Immature natural killer cell (primary cell): Measurements from ENCODE around the gene CCR5. TPM values are rescaled to one million over a fixed set of nuclear protein-coding genes. Genes with fewer than 3 reads are reported as not detected.
A peak's percentile ranks its signal among the peaks of the same experiment; 100 is the strongest.
"Not testable (repeated sequence)": the region's sequence is repeated elsewhere in the genome, so short reads cannot be mapped to it uniquely, and the experiment has no call there.

Experiments used
- DNase-seq, 3 donors: peaks; one replicate each; pipeline ENCODE4 v3.0.0; 2022; ENCODE audit warnings: mixed read lengths in 1 of 3
- H3K27ac Mint-ChIP-seq, 6 donors: one replicate each; pipeline ENCODE4 v1.8.0; 2020; ENCODE audit warnings: mixed read lengths in 6 of 6, mild to moderate bottlenecking in 5 of 6, inconsistent platforms in 4 of 6, moderate library complexity in 3 of 6
- H3K27me3 Mint-ChIP-seq, 3 donors: one replicate each; pipeline ENCODE4 v1.8.0; 2020 to 2021; ENCODE audit warnings: low read depth in 3 of 3, mild to moderate bottlenecking in 3 of 3, mixed read lengths in 3 of 3, moderate library complexity in 3 of 3, inconsistent platforms in 1 of 3
- H3K36me3 Mint-ChIP-seq, 3 donors: one replicate each; pipeline ENCODE4 v1.8.0; 2020; ENCODE audit warnings: mixed read lengths in 3 of 3, inconsistent platforms in 2 of 3, mild to moderate bottlenecking in 2 of 3
- H3K4me1 Mint-ChIP-seq, 2 donors: one replicate each; pipeline ENCODE4 v1.8.0; 2020; ENCODE audit warnings: inconsistent platforms in 2 of 2, mild to moderate bottlenecking in 2 of 2, mixed read lengths in 2 of 2, moderate library complexity in 1 of 2
- H3K4me3 Mint-ChIP-seq, 5 donors: one replicate each; pipeline ENCODE4 v1.8.0; 2020; ENCODE audit warnings: mild to moderate bottlenecking in 5 of 5, mixed read lengths in 5 of 5, inconsistent platforms in 3 of 5, moderate library complexity in 3 of 5
- H3K9me3 Mint-ChIP-seq, 6 donors: one replicate each; pipeline ENCODE4 v1.8.0; 2020; ENCODE audit warnings: mild to moderate bottlenecking in 6 of 6, mixed read lengths in 6 of 6, inconsistent platforms in 4 of 6, moderate library complexity in 3 of 6
- polyA plus RNA-seq, 3 donors: library from polyadenylated mRNA; unstranded; fragments of 300-500 nt; fragmentation: Illumina TruSeq; gene quantifications; one replicate each; pipeline ENCODE4 v1.2.3, GENCODE V29; 2021

Gene CCR5
- polyA plus RNA-seq, result 1 to 10 TPM in 2 of 3 donors, not detected in 1; 1.4 to 4.2 TPM

DNA sequence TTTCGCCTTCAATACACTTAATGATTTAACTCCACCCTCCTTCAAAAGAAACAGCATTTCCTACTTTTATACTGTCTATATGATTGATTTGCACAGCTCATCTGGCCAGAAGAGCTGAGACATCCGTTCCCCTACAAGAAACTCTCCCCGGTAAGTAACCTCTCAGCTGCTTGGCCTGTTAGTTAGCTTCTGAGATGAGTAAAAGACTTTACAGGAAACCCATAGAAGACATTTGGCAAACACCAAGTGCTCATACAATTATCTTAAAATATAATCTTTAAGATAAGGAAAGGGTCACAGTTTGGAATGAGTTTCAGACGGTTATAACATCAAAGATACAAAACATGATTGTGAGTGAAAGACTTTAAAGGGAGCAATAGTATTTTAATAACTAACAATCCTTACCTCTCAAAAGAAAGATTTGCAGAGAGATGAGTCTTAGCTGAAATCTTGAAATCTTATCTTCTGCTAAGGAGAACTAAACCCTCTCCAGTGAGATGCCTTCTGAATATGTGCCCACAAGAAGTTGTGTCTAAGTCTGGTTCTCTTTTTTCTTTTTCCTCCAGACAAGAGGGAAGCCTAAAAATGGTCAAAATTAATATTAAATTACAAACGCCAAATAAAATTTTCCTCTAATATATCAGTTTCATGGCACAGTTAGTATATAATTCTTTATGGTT lies at the start of gene CCR5:
Gene CCR5, plus strand, starts transcription at position 108 of the 680 bp plus-strand sequence. CDS start 1,957 bp downstream, outside the sequence.
- H3K27ac Mint-ChIP-seq, result peak within 1 kb of the TSS; percentile 47 to 94 (median 86)
- H3K27me3 Mint-ChIP-seq, result peaks cover 2 to 7% (median 5%) of the 10 kb centered on the region in 3 donors
- no peaks in the 10 kb centered on the region for H3K36me3 Mint-ChIP-seq
- peak in 1 of 3 donors; percentile 52 for DNase-seq
- peak within 1 kb of the TSS; percentile 60 to 88 (median 72) for H3K4me3 Mint-ChIP-seq
- peaks cover 75 to 91% of the 10 kb centered on the region in 2 donors for H3K4me1 Mint-ChIP-seq
- peaks cover 0 to under 1% (median 0%) of the 10 kb centered on the region in 6 donors for H3K9me3 Mint-ChIP-seq

DNA sequence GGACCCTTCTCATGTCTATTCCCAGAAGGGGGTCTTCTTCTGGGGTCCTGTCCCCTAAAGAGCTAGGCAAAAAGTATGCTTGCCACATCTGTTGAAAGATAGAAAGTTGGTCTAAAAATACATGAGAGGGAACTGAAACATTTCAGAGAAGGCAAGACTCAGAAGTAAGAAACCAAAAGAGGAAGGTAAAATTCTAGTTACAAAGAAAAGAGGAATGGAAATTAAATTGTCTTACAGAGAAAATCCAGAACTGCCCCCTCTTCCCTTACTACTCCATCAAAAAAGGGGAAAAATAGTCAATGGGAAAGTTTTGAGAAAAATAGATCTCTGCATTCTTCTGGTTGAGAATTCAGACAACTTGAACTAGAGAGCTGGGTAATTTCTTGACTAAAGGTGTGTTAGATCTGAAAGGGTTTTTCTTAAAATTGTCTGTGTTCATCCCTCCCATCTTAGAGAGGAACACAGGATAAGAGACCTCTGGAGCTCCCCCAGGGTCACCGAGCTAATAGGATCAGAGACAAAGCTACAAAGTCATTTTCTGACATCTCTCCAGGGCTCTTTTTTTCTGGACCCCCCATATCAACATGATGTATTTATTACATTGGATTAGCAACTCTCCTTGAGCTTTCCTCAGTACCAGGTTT lies 49.2 kb upstream of the CCR5 start:
- Mint-ChIP-seq H3K27me3 (no peaks in the 10 kb centered on the region), H3K9me3 (no peaks in the 10 kb centered on the region), H3K27ac (no peak overlapping the region), H3K4me3 (no peak overlapping the region), H3K4me1 (peaks cover 0 to 2% of the 10 kb centered on the region in 2 donors), H3K36me3 (no peaks in the 10 kb centered on the region)
- no peak for DNase-seq

DNA sequence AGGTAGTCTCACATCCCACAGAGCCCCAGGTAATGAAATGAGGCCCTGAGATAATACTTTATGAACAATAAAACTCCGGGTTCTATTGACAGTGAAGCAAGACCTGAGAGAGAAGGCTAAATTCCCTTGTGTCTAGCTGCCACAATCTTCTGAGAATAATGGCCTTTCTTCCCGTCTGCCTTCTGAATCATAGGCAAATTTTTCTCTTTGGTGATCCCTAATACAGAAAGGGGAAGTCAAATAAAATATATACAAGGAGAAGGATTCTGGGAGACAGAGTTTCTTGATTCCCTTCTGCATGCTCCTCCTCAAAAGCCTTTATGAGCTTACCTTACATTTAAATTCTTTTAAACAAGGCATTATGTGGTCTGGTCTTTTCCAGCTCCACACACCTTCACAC lies 46.7 kb upstream of the CCR5 start:
- H3K27ac Mint-ChIP-seq, result no peak overlapping the region
- no peak overlapping the region for H3K4me3 Mint-ChIP-seq
- H3K27me3 Mint-ChIP-seq, result no peaks in the 10 kb centered on the region
- no peaks in the 10 kb centered on the region for H3K9me3 Mint-ChIP-seq
- H3K4me1 Mint-ChIP-seq, result peaks cover 0 to 2% of the 10 kb centered on the region in 2 donors
- no peak for DNase-seq
- no peaks in the 10 kb centered on the region for H3K36me3 Mint-ChIP-seq

DNA sequence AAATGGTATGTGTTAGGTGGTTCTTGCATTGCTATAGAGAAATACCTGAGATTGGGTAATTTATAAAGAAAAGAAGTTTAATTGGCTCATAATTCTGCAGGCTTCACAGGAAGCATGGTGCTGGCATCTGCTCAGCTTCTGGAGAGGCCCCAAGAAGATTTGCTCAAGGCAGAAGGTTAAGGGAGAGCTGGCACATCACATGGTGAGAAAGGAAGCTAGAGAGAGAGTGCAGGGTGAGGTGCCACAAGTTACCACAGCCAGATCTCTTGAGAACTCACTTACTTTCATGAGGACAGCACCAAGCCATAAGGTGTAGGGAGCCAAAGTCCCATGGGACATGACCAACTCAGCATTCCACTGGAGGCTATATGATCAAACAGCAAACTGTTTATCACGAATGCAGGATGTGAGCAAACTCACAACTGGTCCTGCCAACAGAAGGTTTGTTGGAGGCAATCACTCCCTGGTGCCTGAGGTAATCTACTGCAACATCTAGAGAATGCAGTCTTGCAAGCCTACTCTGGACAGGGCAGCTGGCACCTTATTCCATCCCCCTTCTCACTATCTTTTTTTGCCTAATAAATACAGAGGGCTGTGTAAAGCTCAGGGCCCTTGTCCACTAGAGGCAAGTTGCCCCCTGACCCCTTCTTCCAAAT lies 45.0 kb upstream of the CCR5 start:
- Mint-ChIP-seq H3K27ac (peak overlapping the region in 5 of 6 donors; percentile 38 to 73 (median 67)), H3K4me1 (peaks cover 0 to 2% of the 10 kb centered on the region in 2 donors), H3K27me3 (no peaks in the 10 kb centered on the region), H3K36me3 (no peaks in the 10 kb centered on the region), H3K4me3 (peak overlapping the region in 3 of 5 donors; percentile 44 to 70 (median 52)), H3K9me3 (no peaks in the 10 kb centered on the region)
- peak in 2 of 3 donors; percentile 14 to 32 for DNase-seq

DNA sequence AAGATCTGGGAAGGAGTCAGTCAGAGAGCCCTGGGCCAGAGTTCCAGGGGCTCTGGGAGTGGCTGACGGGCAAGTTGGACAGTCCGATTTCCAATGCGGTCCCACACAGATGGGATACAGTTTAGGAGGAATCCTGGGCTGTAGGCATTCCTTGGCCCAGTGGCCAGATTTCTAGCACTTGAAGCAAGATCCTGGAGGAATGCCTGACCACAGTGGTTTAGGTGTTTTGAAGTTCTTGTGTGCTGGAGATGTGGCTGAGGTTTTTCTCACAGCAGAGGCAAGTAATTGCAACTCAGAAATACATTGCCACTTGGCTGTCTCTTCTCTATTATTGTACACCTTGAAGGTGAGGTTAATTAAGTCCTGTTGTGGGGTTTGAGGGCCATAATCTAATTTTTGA lies 40.1 kb upstream of the CCR5 start:
- H3K36me3 Mint-ChIP-seq, H3K9me3 Mint-ChIP-seq, DNase-seq, H3K4me3 Mint-ChIP-seq, H3K27ac Mint-ChIP-seq, H3K27me3 Mint-ChIP-seq: not testable (repeated sequence)
- peaks cover 7 to 25% of the 10 kb centered on the region in 2 donors for H3K4me1 Mint-ChIP-seq

DNA sequence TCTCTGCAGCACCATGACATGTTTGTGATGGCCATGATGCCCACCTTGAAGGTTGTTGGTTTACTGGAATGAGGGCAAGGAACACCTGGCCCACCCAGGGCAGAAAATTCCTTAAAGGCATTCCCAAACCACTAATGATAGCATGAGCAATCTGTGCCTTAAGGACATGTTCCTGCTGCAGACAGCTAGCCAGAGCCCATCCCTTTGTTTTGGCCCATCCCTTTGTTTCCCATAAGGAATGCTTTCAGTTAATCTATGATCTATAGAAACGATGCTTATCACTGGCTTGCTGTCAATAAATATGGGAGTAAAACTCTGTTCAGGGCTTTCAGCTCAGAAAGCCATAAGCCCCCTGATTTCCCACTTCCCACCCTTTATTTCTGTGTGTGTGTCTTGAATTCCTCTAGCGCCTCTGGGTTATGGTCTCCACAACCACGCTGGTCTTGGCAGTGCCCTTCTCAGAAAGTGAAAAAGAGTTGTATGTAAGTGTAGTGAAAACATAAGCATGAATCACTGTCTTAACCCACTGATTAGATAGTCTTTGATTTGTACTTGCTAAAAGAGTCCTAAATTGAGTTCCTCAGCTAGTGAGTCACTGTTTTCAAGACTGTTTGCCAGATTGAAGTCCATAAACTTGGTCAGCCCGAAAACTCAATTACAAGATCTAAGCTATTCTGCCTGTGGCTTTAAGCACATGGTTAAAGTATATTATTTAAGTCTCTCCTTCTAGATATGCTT lies 35.8 kb upstream of the CCR5 start:
- Mint-ChIP-seq H3K9me3 (peaks cover 0 to 19% (median 16%) of the 10 kb centered on the region in 6 donors), H3K4me1 (peaks cover 12 to 25% of the 10 kb centered on the region in 2 donors), H3K27ac (no peak overlapping the region), H3K36me3 (peaks cover 10 to 21% (median 15%) of the 10 kb centered on the region in 3 donors), H3K4me3 (no peak overlapping the region), H3K27me3 (peaks cover 2 to 3% (median 2%) of the 10 kb centered on the region in 3 donors)
- DNase-seq, result no peak

DNA sequence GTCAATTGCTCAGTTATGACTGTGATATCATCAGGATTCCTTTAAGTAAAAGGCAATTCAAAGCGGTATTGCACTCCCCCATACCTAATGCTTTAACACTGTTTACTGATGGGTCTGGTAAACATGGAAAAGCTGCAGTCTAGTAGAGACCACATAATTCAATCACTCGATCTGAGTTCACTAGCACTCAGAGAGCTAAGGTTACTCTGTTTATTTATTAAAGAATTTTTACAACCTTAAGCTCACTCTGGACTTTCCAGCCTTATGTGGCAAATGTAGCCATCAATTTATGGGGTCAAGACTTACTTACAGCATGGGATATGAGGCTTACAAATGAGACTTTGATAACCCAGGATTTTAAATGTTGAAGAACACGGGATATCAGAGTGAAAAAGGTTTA lies 35.2 kb upstream of the CCR5 start:
- peaks cover 10 to 21% (median 19%) of the 10 kb centered on the region in 3 donors for H3K36me3 Mint-ChIP-seq
- H3K4me1 Mint-ChIP-seq, result peaks cover 12 to 25% of the 10 kb centered on the region in 2 donors
- peaks cover 2 to 3% (median 2%) of the 10 kb centered on the region in 3 donors for H3K27me3 Mint-ChIP-seq
- peaks cover 0 to 22% (median 16%) of the 10 kb centered on the region in 6 donors for H3K9me3 Mint-ChIP-seq
- DNase-seq, result no peak
- H3K4me3 Mint-ChIP-seq, result no peak overlapping the region
- H3K27ac Mint-ChIP-seq, result no peak overlapping the region

DNA sequence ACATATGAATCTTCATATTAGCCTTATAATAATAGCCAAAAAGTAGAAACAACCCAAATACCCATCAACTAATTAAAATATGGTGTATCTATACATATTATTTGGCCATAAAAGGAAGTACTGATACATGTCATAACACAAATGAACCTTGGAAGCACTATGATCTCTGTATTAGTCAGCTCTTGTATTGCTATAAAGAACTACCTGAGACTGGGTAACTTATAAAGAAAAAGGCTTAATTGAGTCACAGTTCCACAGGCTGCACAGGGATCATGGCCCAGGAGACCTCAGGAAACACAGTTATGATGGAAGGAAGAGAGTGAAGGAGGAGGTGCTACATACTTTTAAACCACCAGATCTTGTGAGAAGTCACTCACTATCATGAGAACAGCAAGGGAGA lies 32.8 kb upstream of the CCR5 start:
- H3K27me3 Mint-ChIP-seq, result no peaks in the 10 kb centered on the region
- peaks cover 10 to 13% of the 10 kb centered on the region in 2 donors for H3K4me1 Mint-ChIP-seq
- DNase-seq, result no peak
- H3K36me3 Mint-ChIP-seq, result peaks cover 10 to 19% (median 14%) of the 10 kb centered on the region in 3 donors
- H3K4me3 Mint-ChIP-seq, result no peak overlapping the region
- peak overlapping the region in 1 of 6 donors; percentile 24 for H3K27ac Mint-ChIP-seq
- peaks cover 0 to 22% (median 16%) of the 10 kb centered on the region in 6 donors for H3K9me3 Mint-ChIP-seq

DNA sequence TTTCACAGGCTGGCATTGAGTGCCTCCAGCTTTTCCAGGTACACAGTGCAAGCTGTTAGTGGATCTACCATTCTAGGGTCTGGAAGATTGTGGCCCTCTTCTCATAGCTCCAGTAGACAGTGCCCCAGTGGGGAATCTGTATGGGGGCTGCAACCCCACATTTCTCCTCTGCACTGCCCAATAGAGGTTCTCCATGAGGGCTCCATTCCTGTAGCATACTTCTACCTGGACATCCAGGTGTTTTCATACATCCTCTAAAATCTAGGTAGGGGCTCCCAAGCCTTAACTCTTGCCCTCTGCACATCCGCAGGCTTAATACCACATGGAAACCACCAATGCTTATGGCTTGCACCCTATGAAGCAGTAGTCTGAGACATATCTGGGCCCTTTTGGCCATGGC lies 31.9 kb upstream of the CCR5 start:
- H3K27me3 Mint-ChIP-seq, result no peaks in the 10 kb centered on the region
- H3K36me3 Mint-ChIP-seq, result peaks cover 10 to 19% (median 14%) of the 10 kb centered on the region in 3 donors
- no peak for DNase-seq
- H3K27ac Mint-ChIP-seq, result no peak overlapping the region
- peaks cover 5 to 6% of the 10 kb centered on the region in 2 donors for H3K4me1 Mint-ChIP-seq
- no peak overlapping the region for H3K4me3 Mint-ChIP-seq
- peaks cover 0 to 22% (median 16%) of the 10 kb centered on the region in 6 donors for H3K9me3 Mint-ChIP-seq

DNA sequence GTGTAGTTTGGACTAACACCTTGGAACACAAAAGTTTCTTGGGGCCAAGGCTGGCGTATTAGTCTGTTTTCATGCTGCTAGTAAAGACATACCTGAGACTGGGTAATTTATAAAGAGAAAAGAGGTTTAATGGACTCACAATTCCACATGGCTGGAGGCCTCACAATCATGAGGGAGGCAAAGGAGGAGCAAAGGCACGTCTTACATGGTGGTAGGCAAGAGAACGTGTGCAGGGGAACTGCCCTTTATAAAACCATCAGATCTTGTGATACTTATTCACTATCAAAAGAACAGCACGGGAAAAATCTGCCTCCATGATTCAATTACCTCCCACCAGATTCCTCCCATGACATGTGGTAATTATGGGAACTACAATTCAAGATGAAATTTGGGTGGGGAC lies 26.3 kb upstream of the CCR5 start:
- Mint-ChIP-seq H3K9me3 (peaks cover 2 to 8% (median 5%) of the 10 kb centered on the region in 6 donors), H3K27ac (no peak overlapping the region), H3K4me3 (no peak overlapping the region), H3K4me1 (peaks cover 20 to 27% of the 10 kb centered on the region in 2 donors), H3K27me3 (no peaks in the 10 kb centered on the region), H3K36me3 (peaks cover 0 to 8% (median 6%) of the 10 kb centered on the region in 3 donors)
- DNase-seq, result no peak

DNA sequence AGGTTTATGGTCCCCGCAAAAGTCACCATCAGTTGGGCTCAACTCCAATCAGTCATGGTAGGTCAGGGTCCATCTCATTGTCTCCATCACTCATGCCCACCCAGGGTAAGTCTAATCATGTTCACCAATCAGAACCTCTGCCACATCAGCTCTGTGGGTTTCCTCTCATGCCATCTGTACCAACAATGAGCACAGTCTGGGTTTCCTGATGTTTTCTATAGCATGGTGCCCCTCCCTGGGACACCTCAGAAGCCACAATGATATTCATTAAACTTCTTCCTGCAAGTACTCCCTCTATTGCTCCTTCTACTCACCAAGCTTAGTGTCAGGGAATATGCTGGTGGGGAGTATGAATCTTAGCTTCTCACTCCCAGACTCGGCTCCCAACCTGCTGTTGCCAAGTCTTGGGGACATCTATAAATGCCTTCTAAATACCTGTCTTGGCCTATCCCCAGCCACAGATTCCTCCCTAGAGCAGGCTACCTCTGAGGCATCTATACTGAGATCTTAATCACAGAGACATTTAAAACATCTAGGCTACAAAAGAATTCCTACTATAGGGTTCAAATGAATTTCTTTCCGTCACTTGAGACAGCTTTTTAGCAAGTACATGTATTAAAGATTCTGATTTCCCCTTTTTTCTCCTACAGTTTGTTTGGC lies 21.8 kb upstream of the CCR5 start:
- H3K27me3 Mint-ChIP-seq, result peaks cover 0 to 3% (median 0%) of the 10 kb centered on the region in 3 donors
- H3K9me3 Mint-ChIP-seq, result peaks cover 0 to 2% (median 0%) of the 10 kb centered on the region in 6 donors
- H3K4me1 Mint-ChIP-seq, result peaks cover 63 to 72% of the 10 kb centered on the region in 2 donors
- no peak for DNase-seq
- peak overlapping the region; percentile 43 to 93 (median 88) for H3K27ac Mint-ChIP-seq
- peaks cover 0 to 5% (median 0%) of the 10 kb centered on the region in 3 donors for H3K36me3 Mint-ChIP-seq
- peak overlapping the region; percentile 61 to 81 (median 70) for H3K4me3 Mint-ChIP-seq

DNA sequence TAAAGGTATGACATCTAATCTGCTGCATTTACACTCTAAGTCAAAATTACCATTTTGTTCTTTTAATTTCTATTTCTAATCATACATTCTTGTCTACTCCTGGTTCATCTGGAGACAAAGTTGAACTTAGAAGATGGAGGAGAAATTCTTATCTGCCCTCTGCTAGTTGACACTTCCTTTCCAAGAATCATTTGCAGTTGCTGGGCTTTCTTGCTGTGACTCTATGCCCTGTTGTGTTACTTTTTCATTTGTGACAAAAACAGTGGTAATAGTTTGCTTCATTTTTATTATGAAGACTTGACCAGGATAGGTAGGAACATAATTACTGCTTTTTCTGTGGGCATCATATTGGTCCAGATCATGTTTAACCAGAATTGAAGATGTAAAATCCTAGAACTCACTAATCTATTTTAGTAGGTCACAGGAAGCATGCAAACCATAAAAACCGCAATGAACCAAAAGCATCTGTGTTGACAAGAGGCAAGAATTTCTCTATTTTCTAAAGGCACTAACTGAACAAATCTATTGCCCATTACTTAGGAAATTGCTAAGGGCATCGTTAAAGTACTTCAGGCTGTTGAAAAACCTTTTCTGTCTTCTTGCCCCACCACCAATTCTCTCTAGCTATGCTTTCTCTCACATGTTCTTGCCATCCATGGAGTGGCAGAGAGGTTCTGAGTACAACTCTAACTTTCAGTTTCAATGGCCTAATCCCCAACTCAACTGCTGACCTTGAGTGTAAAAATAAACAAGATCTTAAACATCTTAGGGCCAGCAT lies 21.1 kb upstream of the CCR5 start:
- peaks cover 0 to 3% (median 0%) of the 10 kb centered on the region in 3 donors for H3K27me3 Mint-ChIP-seq
- peak overlapping the region; percentile 43 to 93 (median 88) for H3K27ac Mint-ChIP-seq
- H3K9me3 Mint-ChIP-seq, result peaks cover 0 to 2% (median 0%) of the 10 kb centered on the region in 6 donors
- peaks cover 70 to 79% of the 10 kb centered on the region in 2 donors for H3K4me1 Mint-ChIP-seq
- DNase-seq, result peak; percentile 47 to 60 (median 54)
- peaks cover 0 to 5% (median 0%) of the 10 kb centered on the region in 3 donors for H3K36me3 Mint-ChIP-seq
- peak overlapping the region; percentile 61 to 81 (median 70) for H3K4me3 Mint-ChIP-seq
